HG03175 (cell line): ENCODE measurements around the gene ZNF217.
"Not testable (repeated sequence)": the region's sequence is repeated elsewhere in the genome, so short reads cannot be mapped to it uniquely, and the experiment has no call there.

ENCODE experiments used
- ATAC-seq: cut with Tn5 transposase; IDR thresholded peaks from one replicate; pipeline ENCODE4 v1.9.1; 2021; ENCODE audit warnings: mild to moderate bottlenecking, moderate library complexity; ENCODE audit not compliant: unreplicated experiment

ZNF217 gene

GRCh38 chr20:53569606-53570307, 23.9 kb downstream of the ZNF217 start:
- no peak for ATAC-seq

GRCh38 chr20:53569005-53569404, 24.6 kb downstream of the ZNF217 start:
- no peak for ATAC-seq

- no peak for ATAC-seq
These were observed 25.3 kb downstream of the ZNF217 start for GRCh38 chr20:53568351-53568750.

- ATAC-seq = no peak
These were observed 26.2 kb downstream of the ZNF217 start for GRCh38 chr20:53567379-53567917.

GRCh38 chr20:53566623-53567022, 27.0 kb downstream of the ZNF217 start:
- not testable (repeated sequence) for ATAC-seq

- ATAC-seq = no peak
These were observed 28.4 kb downstream of the ZNF217 start for GRCh38 chr20:53565254-53565653.

- not testable (repeated sequence) for ATAC-seq
These were observed 31.4 kb downstream of the ZNF217 start for GRCh38 chr20:53562104-53562764.

GRCh38 chr20:53561505-53561904, 32.1 kb downstream of the ZNF217 start:
- no peak for ATAC-seq

GRCh38 chr20:53559816-53560215, 33.8 kb downstream of the ZNF217 start:
- ATAC-seq = no peak

- no peak for ATAC-seq
These were observed 36.5 kb downstream of the ZNF217 start for GRCh38 chr20:53557130-53557529.

- no peak for ATAC-seq
These were observed 37.3 kb downstream of the ZNF217 start for GRCh38 chr20:53556267-53556897.

GRCh38 chr20:53555816-53556215, 37.8 kb downstream of the ZNF217 start:
- ATAC-seq = no peak

- no peak for ATAC-seq
These were observed 38.6 kb downstream of the ZNF217 start for GRCh38 chr20:53555081-53555480.

GRCh38 chr20:53552572-53552893, 41.1 kb downstream of the ZNF217 start:
- ATAC-seq = not testable (repeated sequence)

GRCh38 chr20:53551719-53552571, 41.7 kb downstream of the ZNF217 start:
- not testable (repeated sequence) for ATAC-seq

GRCh38 chr20:53550280-53551187, 43.1 kb downstream of the ZNF217 start:
- no peak for ATAC-seq

GRCh38 chr20:53547664-53548239, 45.9 kb downstream of the ZNF217 start:
- no peak for ATAC-seq

GRCh38 chr20:53539516-53539915, 54.1 kb downstream of the ZNF217 start:
- no peak for ATAC-seq

- ATAC-seq = not testable (repeated sequence)
These were observed 57.3 kb downstream of the ZNF217 start for GRCh38 chr20:53536382-53536781.

- no peak for ATAC-seq
These were observed 57.8 kb downstream of the ZNF217 start for GRCh38 chr20:53535878-53536277.
